Right renal cortex interstitium (tissue), 3 donors: ENCODE data around the gene NFE2L2. TPM values are rescaled to one million over a fixed set of nuclear protein-coding genes. Genes with fewer than 3 reads are reported as not detected.
"Not testable (repeated sequence)": the region's sequence is repeated elsewhere in the genome, so short reads cannot be mapped to it uniquely, and the experiment has no call there.

Experiments used
- DNase-seq, 3 donors: peaks; one replicate each; pipeline ENCODE4 v3.0.0-alpha.2; 2013; ENCODE audit warnings: low read depth in 3 of 3, low spot score in 2 of 3
- polyA plus RNA-seq, 3 donors: library from polyadenylated mRNA; unstranded; fragments of 120-200 nt; gene quantifications; one replicate each; pipeline ENCODE4 v1.2.1, GENCODE V29; 2013; ENCODE audit not compliant: insufficient read length in 3 of 3

Gene NFE2L2
- polyA plus RNA-seq = 100 to 1,000 TPM; 158 to 188 (median 168) TPM

DNA sequence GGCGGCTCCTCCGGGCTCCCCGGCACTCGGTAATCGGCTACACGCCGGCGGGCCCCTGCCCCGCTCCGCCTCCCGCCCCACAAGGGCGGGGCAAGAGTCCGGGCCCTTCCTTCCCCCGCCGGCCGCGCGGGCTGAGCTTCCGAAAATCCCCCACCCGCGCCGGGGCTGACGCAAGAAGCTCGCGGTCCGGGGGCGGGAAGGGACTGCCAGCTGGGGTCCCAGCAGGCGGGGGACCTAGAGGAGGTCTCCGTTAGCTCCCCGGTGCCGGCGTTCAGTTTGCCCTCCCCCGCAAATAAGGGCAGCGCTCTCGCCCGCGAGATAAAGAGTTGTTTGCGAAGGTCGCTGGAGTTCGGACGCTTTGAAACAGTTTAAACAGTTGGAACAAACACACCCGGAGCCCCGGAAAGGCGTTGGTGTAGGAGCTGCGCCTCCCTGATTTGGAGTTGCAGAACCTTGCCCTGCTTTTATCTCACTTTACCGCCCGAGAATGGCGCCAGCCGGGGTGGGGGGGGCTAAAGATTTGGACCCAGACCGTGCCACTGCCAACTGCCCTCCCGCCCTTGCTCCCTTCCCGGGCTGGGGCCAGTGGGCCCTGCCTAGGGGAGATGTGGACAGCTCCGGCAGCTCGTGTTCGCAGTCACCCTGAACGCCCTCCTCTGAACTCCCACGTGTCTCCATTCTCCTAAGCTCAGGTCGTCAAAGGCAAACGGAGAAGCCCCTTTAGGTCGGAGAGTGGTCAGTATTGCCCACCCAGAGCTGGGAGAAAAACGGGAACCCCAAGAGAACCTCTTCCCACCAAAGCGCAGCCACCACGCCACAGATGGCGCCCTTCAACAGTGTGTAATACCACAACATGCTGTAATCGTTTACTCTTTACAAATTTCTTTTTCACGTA, at the start of gene NFE2L2:
Gene NFE2L2, minus strand, starts transcription at position 35 of the 895 bp plus-strand sequence. CDS start 151 bp downstream, outside the sequence.
- peak in 2 of 3 donors; percentile 79 to 85 for DNase-seq

DNA sequence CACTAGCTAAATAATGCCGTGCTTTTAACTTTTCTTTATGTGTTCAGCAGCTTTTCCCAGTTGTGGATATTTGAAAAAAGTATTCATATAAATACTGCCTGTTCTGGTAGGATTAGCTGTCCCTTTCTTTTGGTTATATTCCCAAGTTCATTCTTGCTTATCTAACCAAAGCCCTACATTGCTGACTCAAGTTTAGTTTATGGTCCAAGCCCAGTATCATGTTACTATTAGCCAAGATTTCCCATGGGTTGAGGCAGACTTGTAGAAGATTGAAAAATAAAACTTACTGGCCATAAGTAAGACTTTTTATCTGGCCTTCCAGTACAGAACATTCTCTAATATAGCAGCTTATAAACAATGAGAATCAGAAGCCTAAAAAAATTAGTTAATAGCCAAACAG, 49.7 kb upstream of the NFE2L2 start:
- no peak for DNase-seq

- DNase-seq = no peak
These were observed 48.7 kb upstream of the NFE2L2 start for GRCh38 chr2:177313162-177313781.

DNA sequence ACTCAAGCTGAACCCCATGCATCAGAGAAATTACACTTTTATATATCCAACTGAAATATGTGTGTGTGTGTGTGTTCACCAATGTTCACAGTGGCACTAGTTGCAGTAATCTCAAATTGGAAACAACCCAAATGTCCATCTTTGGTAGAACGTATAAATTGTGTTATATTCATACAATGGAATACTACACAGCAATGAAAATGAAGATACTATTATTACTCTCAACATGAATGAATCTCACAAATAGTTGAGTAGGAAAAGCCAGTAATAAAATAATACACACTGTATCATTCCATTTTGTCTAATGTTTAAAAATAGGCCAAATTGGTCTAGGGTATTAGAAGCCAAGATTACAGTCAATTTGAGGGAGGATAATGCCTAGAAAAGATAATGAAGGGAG, 48.0 kb upstream of the NFE2L2 start:
- no peak for DNase-seq

DNA sequence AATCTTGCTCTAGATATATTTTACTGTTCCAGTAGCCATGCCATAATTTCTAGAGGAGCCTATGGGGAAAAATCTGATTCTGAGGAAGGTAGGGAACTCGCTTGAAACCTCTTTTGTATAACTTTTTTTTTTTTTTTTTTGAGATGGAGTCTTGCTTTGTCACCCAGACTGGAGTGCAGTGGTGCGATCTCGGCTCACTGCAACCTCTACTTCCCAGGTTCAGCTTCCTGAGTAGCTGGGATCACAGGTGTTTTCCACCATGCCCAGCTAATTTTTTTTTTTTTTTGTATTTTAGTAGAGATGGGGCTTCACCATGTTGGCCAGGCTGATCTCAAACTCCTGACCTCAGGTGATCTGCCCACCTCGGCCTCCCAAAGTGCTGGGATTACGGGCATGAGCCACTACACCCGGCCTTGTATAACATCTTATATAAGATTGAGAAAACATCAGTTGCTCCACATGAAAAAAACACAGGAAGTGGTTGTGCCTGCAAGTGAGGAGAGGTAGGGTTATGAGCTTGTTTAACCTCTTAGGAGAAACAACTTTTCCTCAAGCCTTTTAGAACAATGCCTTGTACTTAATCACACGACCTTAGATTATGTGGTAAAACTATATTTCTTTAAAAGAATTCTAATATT, 45.3 kb upstream of the NFE2L2 start:
- DNase-seq = not testable (repeated sequence)

DNA sequence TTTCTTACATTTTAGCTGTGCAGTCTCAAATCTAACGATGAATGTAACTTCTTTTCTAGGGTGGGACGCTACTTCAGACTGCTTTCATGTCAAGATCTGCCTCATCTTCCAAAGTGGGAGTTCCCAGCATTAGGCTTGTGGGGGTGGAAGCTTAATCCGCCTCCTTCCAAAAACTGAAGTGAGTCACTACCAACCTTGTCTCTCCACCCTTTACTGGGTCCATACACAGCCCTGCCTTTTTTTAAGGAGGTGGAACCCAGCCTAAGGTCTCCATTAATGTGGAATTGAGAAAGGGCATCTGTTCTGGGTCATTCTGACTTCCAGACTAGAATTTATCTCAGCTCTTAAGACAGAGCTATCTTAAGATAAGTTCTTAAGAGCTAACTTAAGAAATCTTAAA, 42.0 kb upstream of the NFE2L2 start:
- DNase-seq = no peak

GRCh38 chr2:177303939-177304338, 39.4 kb upstream of the NFE2L2 start:
- no peak for DNase-seq

- DNase-seq = no peak
These were observed 38.0 kb upstream of the NFE2L2 start for GRCh38 chr2:177302552-177302951.

- DNase-seq = no peak
These were observed 33.7 kb upstream of the NFE2L2 start for GRCh38 chr2:177298191-177298590.

DNA sequence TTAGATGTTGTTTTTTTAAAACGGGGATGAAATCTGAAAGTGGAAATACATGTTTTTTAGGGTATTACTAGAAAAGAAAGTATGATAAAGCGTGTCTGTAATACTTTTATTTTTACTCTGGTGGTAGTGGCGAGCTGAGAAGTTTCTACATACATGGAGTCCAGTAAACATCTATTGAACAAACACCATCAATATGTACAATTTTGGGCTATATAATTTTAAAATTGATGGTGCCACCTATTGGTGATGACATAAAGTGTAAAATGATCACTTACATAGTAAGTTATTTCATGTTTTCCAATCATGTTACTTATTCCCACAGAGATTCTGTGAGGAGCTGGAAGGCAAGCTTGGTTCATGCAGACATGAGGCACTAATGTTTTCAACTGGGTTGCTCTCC, 31.5 kb upstream of the NFE2L2 start:
- DNase-seq = no peak

GRCh38 chr2:177295484-177295883, 31.0 kb upstream of the NFE2L2 start:
- DNase-seq = no peak

DNA sequence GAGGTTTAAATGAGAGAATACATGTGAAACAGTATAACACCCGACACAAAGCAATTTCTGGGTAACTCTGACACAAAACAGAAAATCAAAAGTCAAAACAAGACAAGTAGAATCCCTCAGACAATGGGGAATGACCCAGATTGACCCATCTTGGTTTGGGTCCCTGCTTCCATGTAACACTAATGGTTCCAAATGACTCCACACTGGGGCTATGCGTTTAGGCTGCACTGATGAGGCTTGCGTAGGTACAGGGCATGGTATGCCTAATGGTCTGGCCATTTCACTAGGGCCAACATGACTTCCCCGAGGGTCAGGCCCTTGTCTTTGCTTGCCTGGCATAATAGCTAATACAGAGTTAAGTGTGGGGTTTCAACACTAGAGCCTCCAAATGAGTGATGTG, 27.2 kb upstream of the NFE2L2 start:
- no peak for DNase-seq

GRCh38 chr2:177289824-177290628, 25.5 kb upstream of the NFE2L2 start:
- no peak for DNase-seq

DNA sequence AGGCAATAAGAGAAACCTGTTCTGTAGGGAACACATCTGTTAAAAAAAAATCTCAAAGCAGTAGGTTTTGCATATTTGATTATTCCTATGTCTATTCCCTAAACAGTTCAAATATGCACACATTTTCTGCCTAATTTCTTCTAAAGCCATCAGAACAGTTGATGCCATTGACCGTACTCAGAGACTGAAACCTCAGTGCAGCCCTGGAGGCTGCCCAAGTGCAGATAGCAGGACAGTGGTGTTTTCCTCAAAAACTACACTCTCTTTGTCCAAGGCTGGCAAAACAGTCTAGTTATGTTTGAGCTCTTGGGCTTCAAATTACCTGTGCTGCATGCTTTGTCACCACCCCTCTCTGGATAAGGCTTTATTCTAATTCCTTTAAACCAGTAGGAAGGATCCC, 23.3 kb upstream of the NFE2L2 start:
- DNase-seq = no peak

DNA sequence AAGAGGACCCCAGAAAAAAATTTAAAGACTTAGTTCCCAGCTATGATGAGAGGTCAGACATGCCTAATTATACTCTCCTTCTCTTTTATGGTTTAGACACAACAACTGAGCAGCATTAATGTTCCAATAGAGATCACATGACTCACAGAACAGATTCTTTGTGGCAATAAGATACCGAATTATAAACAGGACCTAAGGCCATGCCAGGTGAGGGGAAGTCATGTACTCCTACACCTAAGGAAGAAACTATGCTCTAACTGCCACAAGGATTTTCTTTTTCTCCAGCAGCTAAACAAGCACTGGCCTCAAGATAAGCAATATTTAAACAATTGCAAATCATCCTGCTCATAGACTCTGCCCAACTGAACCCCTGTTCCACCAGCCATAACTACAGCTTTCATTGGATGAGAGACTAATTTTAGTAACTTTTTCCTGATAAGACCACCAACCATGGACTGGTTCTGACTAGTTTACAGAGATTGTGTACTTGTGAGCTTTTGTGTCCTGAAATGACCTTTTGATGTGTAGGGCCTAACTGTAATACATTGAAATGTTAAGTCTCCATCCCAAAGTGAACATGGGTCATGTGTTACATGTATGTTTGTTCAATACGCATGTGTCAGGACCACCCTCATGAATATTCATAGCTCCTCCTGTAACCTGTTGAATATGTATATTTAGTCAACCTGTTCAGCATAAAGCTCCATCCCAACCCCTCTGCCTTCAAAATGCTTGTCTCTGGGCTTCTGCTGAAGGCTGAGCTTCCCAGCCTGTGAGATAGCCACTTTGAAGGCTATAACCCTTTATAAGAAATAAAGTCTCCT, 21.6 kb upstream of the NFE2L2 start:
- no peak for DNase-seq

DNA sequence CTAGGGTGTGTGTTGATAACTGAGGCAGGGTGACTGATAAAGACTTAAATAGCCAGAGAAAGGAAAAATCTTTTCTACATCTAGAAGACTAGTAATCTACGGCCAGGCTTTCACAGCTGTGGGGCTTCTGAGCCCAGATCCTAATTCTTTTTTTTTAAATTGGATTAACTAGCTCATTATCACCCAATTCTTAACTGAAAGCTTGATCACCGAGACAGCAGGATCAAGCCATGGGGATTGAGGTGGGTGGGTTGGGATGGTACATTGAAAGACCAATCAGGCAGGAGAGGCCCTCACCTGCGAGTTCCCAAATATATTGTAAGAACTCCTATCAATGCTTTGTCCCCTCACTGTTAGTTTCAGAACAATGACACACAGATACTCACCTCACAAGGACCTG, 20.0 kb upstream of the NFE2L2 start:
- no peak for DNase-seq

DNA sequence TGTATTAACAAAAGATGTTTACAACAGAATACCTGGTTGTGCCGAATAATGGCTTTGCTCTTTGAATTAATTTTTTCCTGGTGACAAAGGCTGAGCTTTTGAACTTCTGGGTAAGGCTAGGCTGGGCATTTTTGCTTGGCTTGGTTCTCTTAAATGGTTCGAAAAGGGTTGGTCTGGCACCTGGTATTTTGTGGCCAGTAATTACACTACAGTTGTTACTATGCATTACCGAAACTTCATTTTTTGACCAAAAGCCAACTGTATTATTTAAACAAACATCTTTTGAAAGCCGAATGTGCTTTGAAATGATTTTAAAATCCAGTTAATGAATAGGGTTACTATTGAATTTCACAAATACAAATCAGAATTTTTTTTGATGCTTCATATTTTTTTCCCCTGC, 19.4 kb upstream of the NFE2L2 start:
- DNase-seq = no peak

DNA sequence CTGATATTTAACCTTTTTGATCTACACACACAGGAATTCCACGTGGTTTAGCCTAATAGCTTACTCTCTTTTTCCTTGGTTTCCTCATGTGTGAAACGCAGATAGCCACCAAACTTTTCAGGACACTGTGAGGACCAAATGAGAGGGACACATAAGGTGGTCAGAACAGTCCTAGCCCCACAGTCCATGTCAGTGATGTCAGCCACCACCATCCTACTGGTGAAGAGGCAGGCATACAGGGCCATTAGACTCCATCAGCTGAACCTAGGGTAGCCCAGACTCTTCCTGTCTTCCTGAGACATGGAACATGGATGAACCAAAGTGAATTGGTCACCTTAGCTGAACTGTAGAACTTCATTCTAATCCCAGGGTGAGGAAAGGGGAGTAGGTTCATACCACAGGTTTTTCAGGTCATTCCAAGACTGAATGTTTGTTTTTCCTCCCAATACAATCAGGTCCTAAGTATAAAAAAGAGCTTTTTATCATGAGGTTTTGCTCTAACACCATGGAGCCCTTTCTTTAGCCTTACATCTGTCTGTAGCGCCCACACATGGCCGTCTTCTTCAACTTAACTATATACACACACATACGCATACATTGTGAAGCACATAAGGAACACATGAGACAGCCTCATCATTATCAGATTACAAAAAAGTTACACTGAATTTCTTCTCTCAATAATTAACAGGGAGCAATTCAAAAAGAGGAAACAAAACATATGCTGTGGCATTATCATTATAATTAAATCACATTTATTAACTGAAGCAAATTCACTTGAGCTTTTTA, 18.5 kb upstream of the NFE2L2 start:
- no peak for DNase-seq

DNA sequence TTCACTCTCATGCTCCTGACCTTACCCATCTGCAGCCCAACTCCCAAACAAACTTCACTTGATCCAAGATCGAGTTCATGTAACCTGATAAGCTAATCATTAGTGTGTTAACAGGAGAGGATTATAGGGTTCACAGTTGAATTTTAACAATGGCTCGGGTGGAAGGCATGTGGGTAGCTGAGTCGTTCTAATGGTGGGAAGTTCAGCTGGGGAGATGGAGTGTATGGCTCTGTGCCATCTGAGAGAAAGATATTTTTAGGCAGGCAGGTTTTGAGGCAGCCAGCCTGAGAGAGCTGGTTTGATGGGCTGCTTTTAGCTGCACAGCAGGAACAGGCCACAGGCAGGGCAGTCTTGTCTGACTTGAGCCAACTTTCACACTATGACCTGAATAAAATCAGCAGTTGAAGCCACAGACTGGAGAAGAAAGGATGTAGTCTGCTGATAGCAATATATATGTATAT, 17.7 kb upstream of the NFE2L2 start:
- DNase-seq = no peak
